Tibial nerve (tissue), 4 donors: ENCODE data around the gene PARVG. TPM values are rescaled to one million over a fixed set of nuclear protein-coding genes. Genes with fewer than 3 reads are reported as not detected.

Experiments
- DNase-seq, 2 donors: peaks; one replicate each; pipeline ENCODE4 v3.0.0-alpha.2; 2019; ENCODE audit warnings: low spot score in 2 of 2
- H3K27ac ChIP-seq, 4 donors: fragments of 200-600 bp; sonication (generic) in 3 of 4; one replicate each; pipeline ENCODE4 v1.5.1; 2017 to 2019; ENCODE audit warnings: mild to moderate bottlenecking in 1 of 4
- H3K27me3 ChIP-seq, 2 donors: fragments of 200-600 bp; sonication (generic) in 1 of 2; one replicate each; pipeline versions ENCODE4 v1.5.1 to v1.6.0; 2017 to 2019
- H3K36me3 ChIP-seq, 3 donors: fragments of 200-600 bp; sonication (generic); one replicate each; pipeline ENCODE4 v1.5.1; 2018 to 2019
- H3K4me1 ChIP-seq, 4 donors: fragments of 200-600 bp; sonication (generic) in 3 of 4; one replicate each; pipeline ENCODE4 v1.5.1; 2017 to 2019
- H3K4me3 ChIP-seq, 4 donors: fragments of 200-600 bp; sonication (generic) in 3 of 4; one replicate each; pipeline ENCODE4 v1.5.1; 2017 to 2019; ENCODE audit warnings: mild to moderate bottlenecking in 1 of 4, moderate library complexity in 1 of 4
- H3K9me3 ChIP-seq, 4 donors: fragments of 200-600 bp; sonication (generic) in 3 of 4; one replicate each; pipeline ENCODE4 v1.5.1; 2017 to 2019
- CTCF ChIP-seq, 5 experiments: fragments of 200-600 bp in 3 of 5; fragments of 450-650 bp in 2 of 5; sonication (generic) in 3 of 5; IDR thresholded peaks; one replicate each; pipeline ENCODE4 v1.5.1; 2016 to 2019; ENCODE audit warnings: antibody characterized with exemption in 5 of 5, mild to moderate bottlenecking in 3 of 5, moderate library complexity in 2 of 5
- EP300 ChIP-seq, 2 donors: sonication (generic); formaldehyde crosslinking; IDR thresholded peaks; one replicate each; pipeline ENCODE4 v1.6.1; 2017; ENCODE audit warnings: antibody characterized with exemption in 2 of 2, mild to moderate bottlenecking in 1 of 2
- POLR2A ChIP-seq, 2 donors: fragments of 450-650 bp; IDR thresholded peaks; one replicate each; pipeline ENCODE4 v1.6.1; 2017; ENCODE audit warnings: antibody characterized with exemption in 2 of 2, mild to moderate bottlenecking in 2 of 2, moderate library complexity in 2 of 2
- WGBS, 2 donors: methylation state at CpG; one replicate each; pipeline ENCODE4 v1.1.5; 2018; 5-methylcytosine and 5-hydroxymethylcytosine counted together
- total RNA-seq, 4 donors: library from RNA; depleted of rRNA; stranded (reverse); fragments of >200 nt; gene quantifications; one replicate each; pipeline ENCODE4 v1.1.0, GENCODE V29; 2016

The PARVG gene
- total RNA-seq, 4 donors from 2014 or later, result 18.8 to 140 (median 34.9) TPM

- Histone ChIP-seq H3K9me3 (no peaks in the 10 kb centered on the region), H3K36me3 (no peaks in the 10 kb centered on the region), H3K27ac (no peak overlapping the region), H3K27me3 (no peaks in the 10 kb centered on the region), H3K4me3 (no peak overlapping the region), H3K4me1 (no peaks in the 10 kb centered on the region)
- TF ChIP-seq POLR2A (IDR thresholded peaks at IDR 0.05), result no peak
- no peak for TF ChIP-seq EP300 (IDR thresholded peaks at IDR 0.05)
- no peak for TF ChIP-seq CTCF (IDR thresholded peaks at IDR 0.05)
- WGBS, 2 donors, result 73 to 82% methylated on average over 11 to 12 of the region's 12 CpGs
- no peak for DNase-seq
Observed at GRCh38 chr22:44190381-44190976, 9.8 kb downstream of the PARVG start.

GRCh38 chr22:44191036-44191454 lies 10.3 kb downstream of the PARVG start:
- TF ChIP-seq CTCF (IDR thresholded peaks at IDR 0.05), result no peak
- no peak for TF ChIP-seq EP300 (IDR thresholded peaks at IDR 0.05)
- no peak for TF ChIP-seq POLR2A (IDR thresholded peaks at IDR 0.05)
- H3K27ac ChIP-seq, result no peak overlapping the region
- 46 to 50% methylated on average over 8 to 9 of the region's 9 CpGs for WGBS, 2 donors
- no peak overlapping the region for H3K4me3 ChIP-seq
- H3K9me3 ChIP-seq, result no peaks in the 10 kb centered on the region
- H3K27me3 ChIP-seq, result peaks cover 0 to under 1% of the 10 kb centered on the region in 2 donors
- H3K36me3 ChIP-seq, result no peaks in the 10 kb centered on the region
- DNase-seq, result no peak
- H3K4me1 ChIP-seq, result no peaks in the 10 kb centered on the region

DNA sequence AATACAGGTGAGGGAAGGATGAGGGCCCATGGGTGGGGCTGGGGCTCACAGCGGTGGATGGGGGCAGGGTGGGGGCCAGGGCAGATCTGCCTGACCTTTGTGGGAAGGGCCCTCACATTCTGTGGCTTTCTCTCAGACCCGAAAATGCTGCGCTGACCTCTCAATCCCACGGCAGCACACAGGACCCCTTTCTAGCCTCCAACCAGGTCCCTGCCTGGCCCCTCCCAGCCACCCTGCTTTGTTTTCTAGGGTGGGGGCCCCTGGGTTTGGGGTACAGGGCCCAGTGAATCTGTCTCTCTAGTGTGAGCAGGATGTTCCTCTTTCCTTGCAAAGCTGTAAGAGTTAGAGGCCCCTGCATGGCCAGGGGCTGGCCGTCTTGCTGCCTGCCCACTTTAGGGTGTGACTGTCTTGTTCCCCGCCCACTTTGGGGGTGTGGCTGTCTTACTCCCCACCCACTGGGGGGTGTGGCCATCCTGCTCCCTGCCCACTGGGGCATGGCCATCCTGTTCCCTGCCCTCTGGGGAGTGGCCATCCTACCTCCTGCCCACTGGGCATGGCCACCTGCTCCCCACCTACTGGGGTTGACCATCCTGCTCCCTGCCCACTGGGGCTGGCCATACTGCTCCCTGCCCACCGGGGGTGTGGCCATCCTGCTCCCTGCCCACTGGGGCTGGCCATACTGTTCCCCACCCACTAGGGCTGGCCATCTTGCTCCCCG lies 11.5 kb downstream of the PARVG start:
- TF ChIP-seq POLR2A (IDR thresholded peaks at IDR 0.05), result no peak
- TF ChIP-seq CTCF (IDR thresholded peaks at IDR 0.05), result no peak
- TF ChIP-seq EP300 (IDR thresholded peaks at IDR 0.05), result no peak
- DNase-seq, result no peak
- Histone ChIP-seq H3K9me3 (no peaks in the 10 kb centered on the region), H3K27ac (no peak overlapping the region), H3K27me3 (peaks cover 0 to 3% of the 10 kb centered on the region in 2 donors), H3K4me3 (no peak overlapping the region), H3K4me1 (no peaks in the 10 kb centered on the region), H3K36me3 (no peaks in the 10 kb centered on the region)
- WGBS, 2 donors, result 74 to 91% methylated on average over 8 of the region's 8 CpGs

GRCh38 chr22:44192816-44193534 lies 12.2 kb downstream of the PARVG start:
- DNase-seq, result no peak

More at GRCh38 chr22:44192816-44193534, 12.2 kb downstream of the PARVG start:
- no peaks in the 10 kb centered on the region for H3K9me3 ChIP-seq
- TF ChIP-seq EP300 (IDR thresholded peaks at IDR 0.05) (no peak), CTCF (IDR thresholded peaks at IDR 0.05) (no peak)
- H3K4me1 ChIP-seq, result no peaks in the 10 kb centered on the region
- no peaks in the 10 kb centered on the region for H3K36me3 ChIP-seq
- H3K27ac ChIP-seq, result no peak overlapping the region
- H3K4me3 ChIP-seq, result no peak overlapping the region
- H3K27me3 ChIP-seq, result peaks cover 0 to 3% of the 10 kb centered on the region in 2 donors
- WGBS, 2 donors, result 65 to 67% methylated on average over 9 to 11 of the region's 11 CpGs
